ENCODE measurements around the gene TTC7B.

The TTC7B gene

DNA sequence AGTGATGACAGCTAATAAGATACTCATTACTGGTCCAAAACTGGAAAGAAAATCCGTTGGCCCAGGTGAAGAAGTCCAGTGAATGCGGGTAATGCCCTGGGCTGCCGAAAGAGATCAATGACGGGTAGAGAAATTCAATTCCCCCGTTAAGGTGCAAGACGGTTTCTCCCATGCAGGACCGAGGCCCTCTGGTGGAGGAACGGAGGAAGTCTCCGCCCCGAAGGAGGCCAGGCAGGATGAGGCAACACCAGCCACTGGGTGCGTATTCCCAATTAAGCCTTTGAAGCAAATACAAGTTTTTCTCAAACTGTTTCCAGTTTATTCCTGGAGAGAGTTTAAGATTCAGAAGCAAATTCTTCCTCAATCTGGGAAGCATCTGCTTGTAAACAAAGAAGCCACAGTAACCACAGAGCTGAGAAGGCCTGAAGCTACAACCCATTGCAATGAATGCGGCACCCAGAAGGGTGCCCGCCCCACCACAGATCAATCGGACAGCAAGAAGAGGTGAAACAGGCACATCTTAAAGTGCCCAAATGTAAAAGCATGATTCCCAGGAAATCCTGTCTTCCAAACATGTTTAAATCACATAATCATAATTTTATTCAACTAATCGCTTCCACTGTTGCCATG, 118.5 kb downstream of the TTC7B start:
- DNase-seq, result peak; percentile 87

DNA sequence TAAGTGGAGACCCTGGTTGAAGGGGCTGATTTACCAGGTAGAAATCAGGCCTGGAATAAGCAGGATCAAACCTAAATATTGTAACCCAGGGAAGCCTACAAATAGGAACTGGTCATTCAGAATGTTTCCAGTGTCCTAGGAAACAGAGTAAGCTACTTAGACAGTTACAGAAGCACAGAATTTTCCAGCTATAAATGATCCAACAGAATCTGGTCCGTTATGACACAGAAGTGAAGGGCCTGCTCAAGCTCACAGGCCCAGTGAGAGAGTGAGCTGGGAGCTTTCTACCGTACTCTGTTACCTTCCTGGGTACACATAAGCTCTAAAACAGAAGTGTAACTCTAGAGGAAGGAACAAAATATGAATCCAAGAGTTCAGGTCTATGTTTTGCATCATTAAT, 119.1 kb downstream of the TTC7B start:
- DNase-seq, result no peak

DNA sequence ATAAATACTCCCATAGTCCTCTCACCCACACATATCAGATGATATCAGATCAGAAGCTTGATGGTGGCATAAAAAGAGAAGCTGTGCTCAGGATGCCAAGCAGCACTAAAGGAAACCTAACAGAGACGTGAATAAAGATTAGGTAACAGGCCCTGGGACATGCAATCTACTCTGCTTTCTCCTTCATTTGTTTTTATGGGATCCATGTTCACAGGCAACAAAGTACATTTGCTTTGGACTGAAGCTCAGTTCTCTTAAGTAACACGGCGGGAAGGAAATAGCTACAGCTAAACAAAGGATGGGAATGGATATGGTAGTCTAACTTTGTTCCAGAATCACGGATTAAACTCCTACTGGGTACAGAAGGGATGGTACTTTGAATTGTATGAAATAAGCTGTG, 119.5 kb downstream of the TTC7B start:
- no peak for DNase-seq

- no peak for DNase-seq
These were observed 120.1 kb downstream of the TTC7B start for GRCh38 chr14:90695997-90696660.

- DNase-seq, result no peak
These were observed 122.8 kb downstream of the TTC7B start for GRCh38 chr14:90693413-90693812.

DNA sequence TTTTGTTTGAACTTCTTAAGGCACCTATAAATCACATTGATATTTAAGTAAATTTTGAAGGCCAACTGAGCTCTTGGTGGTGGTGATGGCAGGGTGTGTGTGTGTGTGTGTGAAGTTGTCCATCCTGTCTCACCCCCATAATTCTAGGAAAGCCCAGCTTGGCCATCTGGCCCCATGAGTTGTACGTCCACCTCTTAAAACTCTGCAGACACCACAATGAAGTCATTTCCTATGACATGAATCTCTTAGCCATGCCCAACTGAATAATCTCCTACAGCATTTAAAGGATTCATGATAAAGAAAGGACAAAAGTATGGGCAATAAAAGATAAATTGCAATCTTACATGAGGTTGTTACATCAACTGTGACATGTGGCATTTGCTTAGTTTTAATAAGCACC, 123.4 kb downstream of the TTC7B start:
- no peak for DNase-seq

- DNase-seq, result no peak
These were observed 124.2 kb downstream of the TTC7B start for GRCh38 chr14:90692061-90692460.

DNA sequence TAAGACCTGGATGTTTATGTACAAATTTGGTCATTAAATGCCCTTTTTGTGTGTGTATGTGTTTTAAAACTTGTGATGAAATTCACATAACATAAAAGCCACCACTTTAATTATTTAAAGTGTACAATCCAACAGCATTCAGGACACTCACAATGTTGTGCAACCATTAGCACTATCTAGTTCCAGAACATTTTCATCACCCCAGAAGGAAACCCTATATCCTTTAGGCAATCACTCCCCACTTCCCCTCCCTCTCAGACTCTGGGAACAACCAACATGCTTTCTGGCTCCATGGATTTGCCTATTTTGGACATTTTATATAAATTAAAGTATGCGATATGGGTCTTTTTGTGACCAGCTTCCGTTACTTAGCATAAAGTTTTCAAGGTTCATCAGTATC, 124.6 kb downstream of the TTC7B start:
- no peak for DNase-seq

- no peak for DNase-seq
These were observed 128.6 kb downstream of the TTC7B start for GRCh38 chr14:90687680-90688079.

GRCh38 chr14:90682615-90683014, 133.6 kb downstream of the TTC7B start:
- no peak for DNase-seq

GRCh38 chr14:90681929-90682328, 134.3 kb downstream of the TTC7B start:
- no peak for DNase-seq

DNA sequence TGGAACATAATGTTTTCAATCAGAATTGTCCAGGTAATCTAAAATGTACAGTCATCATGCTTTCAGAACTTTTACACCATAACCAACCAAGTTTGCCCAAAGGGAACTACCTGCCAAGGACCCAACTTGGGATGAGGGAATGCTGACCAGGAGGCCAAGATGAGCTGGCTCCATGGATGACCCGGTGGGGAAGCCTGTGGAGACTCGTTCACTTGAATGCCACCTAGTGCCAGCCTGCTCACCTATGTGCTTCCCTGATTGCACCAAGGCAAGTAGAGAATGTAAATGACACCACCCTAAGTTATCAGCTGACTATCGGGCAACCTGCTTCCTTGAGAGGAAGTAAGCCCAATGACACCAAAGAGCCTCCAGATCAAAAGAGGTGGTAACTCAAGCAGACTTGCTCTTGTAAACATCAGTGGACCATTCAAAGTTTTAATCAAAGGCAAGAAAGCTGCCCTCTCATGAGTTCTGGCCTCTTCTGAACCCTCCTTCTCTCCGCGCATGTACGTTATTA, 137.3 kb downstream of the TTC7B start:
- DNase-seq, result no peak

DNA sequence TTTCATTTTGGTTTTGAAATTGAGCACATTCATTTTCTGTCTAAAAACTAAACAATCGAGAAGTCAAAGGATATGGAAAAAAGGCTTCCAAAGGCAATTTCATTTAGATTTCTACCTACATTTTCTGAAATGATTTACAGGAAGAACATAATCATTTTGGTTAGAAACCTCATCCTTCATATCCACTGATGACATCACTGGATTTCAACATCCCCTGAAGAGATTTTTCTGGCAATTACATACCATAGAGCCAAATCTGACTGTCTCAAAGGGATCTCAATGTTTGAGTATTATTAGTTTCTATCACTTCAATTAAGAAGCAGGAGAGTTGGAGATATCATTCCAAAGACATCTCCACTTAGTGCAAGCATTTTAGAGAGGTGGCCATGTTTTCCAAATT, 137.8 kb downstream of the TTC7B start:
- DNase-seq, result no peak

GRCh38 chr14:90677484-90678050, 138.7 kb downstream of the TTC7B start:
- DNase-seq, result no peak

DNA sequence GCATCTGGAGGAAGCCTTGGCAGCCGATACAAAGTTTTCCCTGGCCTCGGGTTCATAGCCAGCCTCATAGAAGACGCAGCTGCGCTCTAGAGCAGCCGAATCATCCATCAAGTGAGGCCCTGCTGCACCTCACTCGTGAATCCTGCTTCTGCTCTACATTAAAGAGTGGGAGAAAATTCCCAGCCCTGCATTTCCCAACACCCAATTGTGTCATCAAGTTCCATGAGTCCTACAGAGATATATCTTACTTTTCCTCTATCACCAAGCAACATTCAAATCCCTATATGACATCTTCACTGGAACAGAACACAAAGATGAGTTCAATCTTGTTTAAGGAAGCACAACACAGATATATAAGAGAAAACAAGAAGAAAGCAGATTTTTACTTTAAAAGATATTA, 139.3 kb downstream of the TTC7B start:
- no peak for DNase-seq

DNA sequence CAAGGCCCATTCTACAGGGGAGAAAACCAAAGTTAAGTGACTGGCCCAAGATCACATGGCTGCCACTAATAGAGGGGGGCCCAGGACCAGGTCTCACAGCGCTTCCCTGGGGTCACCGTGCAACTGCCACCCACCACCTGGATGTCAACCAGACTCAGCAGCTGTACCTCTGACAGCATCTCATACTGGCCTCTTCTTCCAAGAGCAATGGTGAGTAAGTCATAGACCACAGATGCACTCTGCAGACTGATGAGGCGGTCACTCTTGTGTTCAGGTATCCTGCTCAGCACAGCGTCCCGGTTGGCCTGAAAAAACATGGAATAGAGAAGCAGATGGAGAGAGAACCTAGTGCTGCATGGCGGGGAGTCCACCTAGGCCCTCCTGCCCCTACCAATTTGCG, 139.9 kb downstream of the TTC7B start:
- no peak for DNase-seq

DNA sequence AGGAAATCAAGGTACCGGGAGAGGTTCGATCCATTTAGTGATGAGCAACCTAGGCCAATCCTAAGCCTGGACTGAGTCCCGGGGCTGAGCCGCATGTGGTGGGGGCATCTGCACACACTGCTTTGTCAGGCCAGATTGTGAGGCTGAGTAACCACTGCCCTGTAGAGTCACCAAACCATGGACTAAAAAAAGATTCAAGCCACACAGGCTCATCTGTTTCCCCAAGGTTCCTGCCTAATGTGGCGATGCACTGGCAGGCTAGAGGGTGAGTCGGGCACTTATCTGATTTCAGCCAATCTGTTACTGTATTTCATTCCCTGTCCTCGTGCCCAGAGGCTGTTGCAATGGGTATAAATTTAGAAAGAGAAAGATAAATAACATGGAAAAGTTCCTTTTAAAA, 140.8 kb downstream of the TTC7B start:
- DNase-seq, result no peak

DNA sequence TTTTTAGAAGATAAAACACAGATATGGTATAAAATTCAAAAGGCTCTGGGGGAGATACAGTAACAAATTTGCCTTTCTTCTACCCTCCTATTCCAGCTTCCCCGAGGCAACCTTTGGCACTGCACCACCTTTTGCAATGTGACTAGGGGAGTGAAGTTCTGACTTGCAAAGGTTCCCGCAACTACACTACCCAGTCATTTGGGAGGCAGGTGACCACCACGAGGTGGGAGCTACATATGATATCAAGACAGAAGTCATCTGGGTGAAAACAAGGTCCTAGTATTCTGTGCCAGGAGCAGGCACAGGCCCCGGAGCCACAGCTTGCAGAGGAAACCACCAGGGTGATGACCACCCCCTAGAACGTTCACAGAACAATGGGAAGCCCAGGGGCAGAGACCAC, 141.5 kb downstream of the TTC7B start:
- no peak for DNase-seq

DNA sequence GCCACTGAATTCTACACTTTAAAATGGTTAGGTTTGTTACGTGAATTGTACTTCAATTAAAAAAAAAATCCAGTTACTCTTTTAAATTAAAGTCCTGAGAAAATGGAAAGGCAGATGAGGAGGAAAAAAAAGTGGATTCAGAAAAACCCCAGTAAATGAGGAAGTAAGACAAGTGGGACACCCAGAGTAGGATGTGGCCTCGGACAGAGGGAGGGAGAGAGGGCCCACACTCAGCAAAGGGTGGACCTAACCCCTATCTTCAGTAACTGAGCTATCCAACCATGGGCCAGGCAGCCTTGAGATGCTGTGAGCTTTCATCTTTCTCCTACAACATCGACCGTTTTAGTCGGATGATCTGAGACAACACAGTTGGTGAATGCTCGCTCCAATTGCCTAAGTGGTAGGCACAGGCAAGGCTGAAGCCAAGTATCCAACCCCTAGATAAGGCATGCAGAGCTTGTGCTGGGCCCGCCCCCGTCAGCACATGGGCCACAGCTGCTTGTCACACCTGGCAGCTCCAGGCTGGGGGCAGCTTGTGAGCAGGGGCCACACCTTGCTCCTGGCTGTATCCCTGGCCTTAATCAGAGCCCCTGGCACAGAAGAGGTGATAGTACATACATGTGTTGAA, 142.1 kb downstream of the TTC7B start:
- no peak for DNase-seq

- DNase-seq, result no peak
These were observed 144.6 kb downstream of the TTC7B start for GRCh38 chr14:90671382-90672234.

- DNase-seq, result no peak
These were observed 146.5 kb downstream of the TTC7B start for GRCh38 chr14:90669731-90670130.

DNA sequence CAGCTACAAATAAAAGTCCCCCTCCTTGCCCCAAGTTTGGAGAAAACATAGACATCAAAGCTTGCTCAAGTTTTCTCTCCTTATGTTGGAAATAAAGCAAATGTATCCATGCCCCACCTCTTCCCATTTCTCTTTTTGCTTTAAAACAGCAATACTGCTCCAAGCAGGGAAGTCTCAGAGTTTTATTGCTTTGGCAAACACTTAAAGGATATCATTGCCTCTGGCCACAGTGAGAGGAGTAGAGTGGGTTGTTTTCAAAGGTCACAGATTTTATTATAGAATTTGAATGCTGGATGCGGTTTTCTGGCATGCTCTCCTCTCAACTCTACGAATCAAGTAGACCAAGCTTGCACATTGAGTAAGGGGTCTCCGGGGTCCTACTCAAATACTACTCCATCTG, 149.7 kb downstream of the TTC7B start:
- no peak for DNase-seq

All from activated CD8-positive, alpha-beta memory T cell treated with anti-CD3 and anti-CD28 coated beads for 24 hours (primary cell).